Activated CD4-positive, alpha-beta T cell treated with anti-CD3 and anti-CD28 coated beads, Interleukin-2, amount 50 U/mL, for 16 hours (primary cell): Measurements from ENCODE around the gene ABCA7.
"Not testable (repeated sequence)": the region's sequence is repeated elsewhere in the genome, so short reads cannot be mapped to it uniquely, and the experiment has no call there.

Experiments
- DNase-seq: peaks from one replicate; pipeline ENCODE4 v3.0.0-alpha.2; 2020

Gene ABCA7

GRCh38 chr19:1017115-1017905 is 22.6 kb upstream of the ABCA7 start:
- no peak for DNase-seq

- no peak for DNase-seq
These were observed 22.0 kb upstream of the ABCA7 start for GRCh38 chr19:1017906-1018305.

- no peak for DNase-seq
These were observed 21.5 kb upstream of the ABCA7 start for GRCh38 chr19:1018393-1018792.

- no peak for DNase-seq
These were observed 20.8 kb upstream of the ABCA7 start for GRCh38 chr19:1018932-1019615.

GRCh38 chr19:1019616-1019961 is 20.3 kb upstream of the ABCA7 start:
- DNase-seq = no peak

DNA sequence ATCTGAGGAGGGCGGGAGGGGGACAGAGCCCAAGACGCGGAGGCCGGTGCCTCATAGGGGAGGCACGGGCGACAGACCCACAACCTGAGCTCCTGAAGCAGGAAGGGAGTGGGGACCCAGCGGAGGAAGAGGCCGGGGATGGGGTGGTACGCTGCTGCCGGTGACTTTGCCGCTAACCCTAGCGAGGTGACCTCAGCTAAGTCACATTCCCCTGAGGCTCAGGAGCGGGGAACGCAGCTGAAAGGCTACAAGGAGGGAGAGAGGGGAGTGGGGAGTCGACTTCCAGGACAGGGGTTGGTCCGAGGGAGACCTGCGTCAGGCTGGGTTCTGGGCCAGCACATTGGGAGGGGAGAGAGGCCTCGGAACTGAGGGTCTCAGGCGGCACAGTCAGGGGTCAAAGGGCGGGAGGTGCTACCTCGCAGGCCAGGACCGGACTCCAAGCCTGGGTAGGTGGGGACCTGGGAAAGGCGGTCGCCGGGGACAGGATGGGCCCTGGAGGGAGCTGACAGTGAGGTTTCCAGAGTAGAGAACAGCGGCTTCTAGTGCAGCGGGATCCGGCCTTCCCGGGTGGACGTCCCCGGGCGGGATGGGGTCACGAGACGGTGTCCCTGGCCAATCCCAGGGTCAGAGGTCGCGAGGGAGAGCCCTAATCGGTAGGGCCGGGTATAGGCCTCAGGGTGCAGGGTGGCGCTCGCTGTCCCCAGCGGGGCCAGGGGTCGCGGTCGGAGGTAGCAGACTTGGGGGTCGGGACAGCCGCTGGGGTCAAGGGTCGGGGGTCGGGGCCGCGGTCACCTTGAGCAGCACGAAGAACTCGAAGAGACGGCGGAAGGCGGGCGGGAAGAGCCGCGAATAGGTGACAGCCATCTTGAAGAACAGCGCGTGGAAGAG is 19.7 kb upstream of the ABCA7 start:
- DNase-seq = peak; percentile 38

- DNase-seq = peak; percentile 98
These were observed 19.0 kb upstream of the ABCA7 start, which contains the start of gene TMEM259 for GRCh38 chr19:1020868-1021425. Gene TMEM259 (minus strand): TSS chr19:1021123. CDS start chr19:1020996, 127 bp downstream.

- DNase-seq = not testable (repeated sequence)
These were observed 16.1 kb upstream of the ABCA7 start for GRCh38 chr19:1023883-1024188.

DNA sequence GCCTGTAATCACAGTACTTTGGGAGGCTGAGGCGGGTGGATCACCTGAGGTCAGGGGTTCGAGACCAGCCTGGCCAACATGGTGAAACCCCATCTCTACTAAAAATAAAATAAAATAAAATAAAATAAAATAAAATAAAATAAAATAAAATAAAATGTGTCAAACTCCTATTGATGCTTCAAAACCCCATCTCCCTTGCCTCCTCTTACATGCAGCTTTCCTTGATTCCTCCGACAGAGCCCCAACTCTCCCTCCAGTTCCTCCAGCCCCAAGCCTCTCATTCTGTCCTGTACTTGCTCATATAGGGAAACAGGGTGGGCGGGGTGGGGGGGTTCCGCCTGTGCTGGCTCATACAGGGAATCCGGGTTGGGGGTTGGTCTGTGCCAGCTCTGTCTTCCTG is 14.8 kb upstream of the ABCA7 start:
- peak; percentile 38 for DNase-seq

DNA sequence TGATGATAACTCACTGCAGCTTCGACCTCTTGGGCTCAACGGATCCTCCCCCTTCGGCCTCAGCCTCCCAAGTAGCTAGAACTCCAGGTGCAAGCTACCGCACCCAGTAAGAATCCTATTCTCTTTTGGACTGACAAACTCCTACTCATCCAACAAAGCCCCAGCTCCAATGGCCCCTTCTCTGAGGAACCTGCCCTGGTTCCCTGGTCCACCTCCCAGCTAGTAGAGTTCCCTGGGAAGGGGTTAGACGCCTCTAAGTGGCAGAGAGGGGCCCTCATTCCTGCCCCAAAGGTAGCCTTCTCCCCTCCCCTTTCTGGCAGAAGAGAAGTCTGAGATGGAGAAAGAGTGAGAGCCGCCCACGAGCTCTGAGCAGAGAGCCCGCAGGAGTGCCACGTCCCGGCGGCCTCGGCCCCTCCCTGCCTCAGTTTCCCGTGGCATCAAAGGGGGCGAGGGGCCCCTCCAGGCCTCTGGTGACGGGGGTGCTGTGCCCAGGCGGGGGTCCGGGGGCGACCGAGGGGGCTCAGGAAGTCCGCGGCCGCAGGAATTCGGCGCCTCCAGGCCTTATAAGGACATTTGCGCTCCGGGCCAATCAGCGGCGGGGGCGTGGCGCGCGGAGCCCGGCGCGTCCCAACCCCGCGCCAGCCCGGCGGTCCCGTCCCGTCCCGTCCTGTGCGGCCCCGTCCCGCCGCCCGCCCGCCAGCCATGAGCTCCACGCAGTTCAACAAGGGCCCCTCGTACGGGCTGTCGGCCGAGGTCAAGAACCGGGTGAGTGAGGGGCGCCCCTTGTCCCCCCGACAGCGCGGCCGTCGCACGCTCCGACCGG is 13.7 kb upstream of the ABCA7 start, which contains the start of gene CNN2:
Gene CNN2 (plus strand): TSS at position 649 of the 823 bp plus-strand sequence. CDS start 54 bp downstream, at position 703.
- peak; percentile 65 for DNase-seq

DNA sequence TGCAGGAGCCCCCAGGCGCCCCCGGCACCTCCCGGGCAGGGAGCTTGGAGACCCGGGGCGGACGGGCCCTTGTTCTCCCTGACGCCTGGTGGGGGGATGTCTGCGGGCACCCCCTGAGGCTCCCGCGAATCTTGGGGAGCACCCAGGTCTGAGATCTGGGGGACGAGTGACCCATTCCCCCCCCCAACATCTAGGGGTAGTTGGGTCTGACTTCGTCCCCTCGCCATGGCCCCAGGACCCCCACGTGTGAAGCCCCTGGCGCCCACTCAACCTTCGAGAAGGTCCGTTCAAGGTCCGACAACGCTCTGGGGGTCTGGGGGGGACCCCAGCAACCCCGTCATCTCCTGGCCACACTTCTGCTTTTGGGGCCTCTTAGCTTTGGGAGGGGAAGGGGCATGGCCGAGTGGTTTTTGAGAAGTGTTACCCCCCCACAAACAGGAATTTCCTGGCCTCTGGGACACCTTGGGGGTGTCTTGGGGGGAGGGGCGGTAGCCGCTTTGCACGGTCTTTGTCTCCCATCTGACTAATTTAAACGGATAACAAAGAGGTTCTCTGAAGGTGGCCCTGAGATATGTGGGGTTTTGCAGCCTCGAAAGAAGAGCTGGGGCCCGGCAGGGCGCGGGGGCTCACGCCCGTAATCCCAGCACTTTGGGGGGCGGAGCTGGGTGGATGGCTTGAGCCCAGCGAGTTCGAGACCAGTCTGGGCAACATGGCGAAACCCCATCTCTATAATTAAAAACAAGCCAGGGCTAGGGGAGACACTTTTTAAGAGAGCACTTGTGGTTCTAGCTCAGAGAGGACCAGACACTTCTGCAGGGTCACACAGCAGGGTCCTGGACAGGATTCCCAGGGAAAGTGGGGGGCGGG is 12.9 kb upstream of the ABCA7 start:
- peak; percentile 24 for DNase-seq

- no peak for DNase-seq
These were observed 12.3 kb upstream of the ABCA7 start for GRCh38 chr19:1027650-1028061.

DNA sequence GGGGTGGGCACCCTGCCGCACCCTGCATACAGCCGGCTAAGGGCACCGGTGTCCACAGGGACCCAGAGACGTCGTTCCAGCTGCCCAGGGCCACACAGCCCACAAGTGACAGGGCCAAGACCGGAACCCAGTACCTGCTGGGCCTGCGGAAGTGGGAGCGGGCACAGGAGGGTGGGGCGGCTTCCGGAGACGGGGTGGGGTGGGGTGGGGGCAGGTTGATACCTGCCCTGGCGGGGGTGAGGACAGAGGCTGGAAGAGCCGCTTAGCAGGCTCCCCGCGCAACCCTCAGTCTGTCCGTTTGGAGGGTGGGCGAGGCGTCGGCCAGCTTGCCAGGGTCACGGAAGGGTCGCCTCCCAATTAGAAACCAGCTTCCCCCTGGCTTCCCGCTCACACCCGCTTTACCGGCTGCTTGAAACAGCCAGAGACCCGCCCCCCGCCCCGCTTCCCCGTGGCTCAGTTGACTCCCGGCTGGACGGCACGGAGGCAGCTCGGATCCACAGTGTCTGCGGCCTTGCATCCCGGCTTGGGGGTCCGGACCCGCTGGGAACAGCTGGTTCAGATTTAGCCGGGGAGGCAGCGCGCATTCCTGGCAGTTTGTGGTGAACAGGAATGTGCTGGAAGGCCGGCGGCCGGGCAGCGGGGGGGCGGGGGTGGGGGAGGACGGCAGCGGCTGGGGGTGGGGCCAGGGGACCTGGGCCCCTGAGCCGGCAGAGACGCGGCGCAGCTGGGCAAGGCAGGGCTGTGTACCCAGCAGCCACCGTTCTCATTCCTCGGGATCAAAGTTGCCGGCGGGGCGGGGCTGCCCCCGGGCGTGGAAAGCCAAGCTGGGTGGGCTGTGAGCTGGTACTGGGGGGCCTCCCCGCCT is 11.6 kb upstream of the ABCA7 start:
- peak; percentile 57 for DNase-seq

DNA sequence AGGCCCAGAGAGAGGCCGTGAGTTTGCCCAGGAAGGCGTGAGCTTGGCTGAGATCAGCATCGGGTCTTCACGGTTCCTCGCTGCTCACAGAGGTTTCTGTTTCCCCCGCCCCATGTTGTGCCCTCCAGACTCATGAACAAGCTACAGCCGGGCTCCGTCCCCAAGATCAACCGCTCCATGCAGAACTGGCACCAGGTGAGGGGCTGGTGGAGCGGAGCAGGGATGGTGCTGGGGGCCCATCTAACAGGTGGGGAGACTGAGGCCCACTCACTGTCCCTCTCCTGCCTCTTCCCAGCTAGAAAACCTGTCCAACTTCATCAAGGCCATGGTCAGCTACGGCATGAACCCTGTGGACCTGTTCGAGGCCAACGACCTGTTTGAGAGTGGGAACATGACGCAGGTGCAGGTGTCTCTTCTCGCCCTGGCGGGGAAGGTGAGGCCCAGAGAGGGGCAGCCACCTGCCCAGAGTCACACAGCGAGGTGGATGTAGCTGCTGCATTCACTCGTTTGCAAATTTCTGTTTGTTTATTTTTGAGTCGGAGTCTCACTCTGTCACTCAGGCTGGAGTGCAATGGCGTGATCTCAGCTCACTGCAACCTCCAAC is 7.5 kb upstream of the ABCA7 start:
- no peak for DNase-seq

GRCh38 chr19:1035998-1036621 is 3.8 kb upstream of the ABCA7 start:
- no peak for DNase-seq

DNA sequence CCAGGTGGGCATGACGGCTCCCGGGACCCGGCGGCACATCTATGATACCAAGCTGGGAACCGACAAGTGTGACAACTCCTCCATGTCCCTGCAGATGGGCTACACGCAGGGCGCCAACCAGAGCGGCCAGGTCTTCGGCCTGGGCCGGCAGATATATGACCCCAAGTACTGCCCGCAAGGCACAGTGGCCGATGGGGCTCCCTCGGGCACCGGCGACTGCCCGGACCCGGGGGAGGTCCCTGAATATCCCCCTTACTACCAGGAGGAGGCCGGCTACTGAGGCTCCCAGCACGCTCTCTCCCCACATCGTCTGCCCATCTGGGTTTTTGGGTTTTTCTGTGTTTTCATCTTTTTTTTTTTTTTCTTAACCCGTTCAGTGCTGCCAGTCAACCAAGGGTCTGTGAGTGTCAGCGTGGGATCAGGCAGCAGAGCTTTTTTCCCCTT is 2.3 kb upstream of the ABCA7 start:
- no peak for DNase-seq

GRCh38 chr19:1038978-1039645 is 795 bp upstream of the ABCA7 start:
- no peak for DNase-seq

GRCh38 chr19:1040476-1041271 is 767 bp downstream of the ABCA7 start:
- peak; percentile 93 for DNase-seq
